Muscle of back (tissue), 11 donors: Measurements from ENCODE around the gene METTL24. TPM values are rescaled to one million over a fixed set of nuclear protein-coding genes. Genes with fewer than 3 reads are reported as not detected.
"Not testable (repeated sequence)": the region's sequence is repeated elsewhere in the genome, so short reads cannot be mapped to it uniquely, and the experiment has no call there.

Experiments
- DNase-seq, 3 donors: peaks; one replicate each; pipeline versions ENCODE4 v3.0.0 to v3.0.0-alpha.2; 2013
- polyA plus RNA-seq, 10 donors: library from polyadenylated mRNA; unstranded; fragments of 120-200 nt; gene quantifications; one replicate each; pipeline ENCODE4 v1.2.1, GENCODE V29; 2013; ENCODE audit not compliant: insufficient read length in 10 of 10

The METTL24 gene
- polyA plus RNA-seq, 10 donors = 0.31 to 1.3 (median 0.89) TPM

DNA sequence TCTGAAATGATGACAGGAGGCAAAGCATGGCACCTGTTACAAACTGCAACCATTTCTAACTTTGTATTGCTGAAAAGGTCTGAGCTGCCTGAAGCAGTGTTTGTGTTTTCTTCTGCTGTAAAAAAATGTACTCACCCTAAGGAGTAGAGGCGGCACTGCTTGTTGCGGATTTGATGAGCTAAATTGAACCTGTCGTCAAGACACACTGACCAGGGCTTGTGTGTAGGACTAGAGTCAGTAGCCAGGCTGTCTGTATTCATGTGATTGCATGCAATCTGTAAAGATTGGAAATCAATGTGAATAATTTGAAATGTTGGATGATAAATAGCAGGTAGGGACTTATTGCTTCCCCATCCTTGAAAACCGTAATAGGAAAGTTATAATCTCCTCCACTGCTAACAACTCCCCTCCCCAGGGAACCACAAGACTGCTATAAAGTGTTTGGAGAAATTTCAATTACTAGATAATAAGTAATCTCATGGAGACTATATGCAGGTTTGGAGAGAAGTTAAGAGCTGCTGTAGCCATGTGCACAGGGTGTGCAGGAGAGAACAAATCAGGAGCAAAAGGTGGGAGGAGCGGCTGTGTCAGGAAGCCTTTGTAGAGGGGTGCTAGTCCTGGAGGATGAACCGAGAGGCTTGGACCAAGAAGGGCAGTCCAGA lies 42.8 kb downstream of the METTL24 start:
- DNase-seq = no peak

DNA sequence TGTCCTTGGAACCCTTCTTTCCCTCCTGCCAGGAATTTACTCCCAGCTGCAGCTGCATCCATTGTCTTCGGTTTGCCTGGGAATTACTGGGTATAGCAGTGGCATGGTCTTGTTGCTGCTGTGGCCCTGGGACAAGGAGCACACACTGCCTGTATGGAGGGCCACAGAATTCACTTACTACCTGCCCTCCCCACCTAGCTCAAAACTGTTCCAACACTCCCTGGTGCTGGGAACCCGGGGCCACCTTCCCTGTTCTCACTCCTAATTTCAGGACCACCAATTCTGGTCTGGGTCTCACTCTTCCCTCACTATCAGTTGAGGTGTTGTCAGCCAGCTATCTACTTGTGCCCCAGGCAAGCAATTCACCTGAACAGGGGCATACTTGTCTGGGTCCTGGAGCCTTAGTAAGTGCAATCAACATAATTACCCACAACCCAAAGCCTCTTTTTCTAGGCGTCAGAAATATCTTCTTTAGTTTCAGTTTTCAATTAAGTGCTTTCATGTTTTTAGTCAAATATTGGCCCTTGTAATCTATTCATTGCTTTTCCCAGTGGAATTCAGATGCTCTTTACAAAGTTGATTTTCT lies 47.2 kb downstream of the METTL24 start:
- DNase-seq = no peak

DNA sequence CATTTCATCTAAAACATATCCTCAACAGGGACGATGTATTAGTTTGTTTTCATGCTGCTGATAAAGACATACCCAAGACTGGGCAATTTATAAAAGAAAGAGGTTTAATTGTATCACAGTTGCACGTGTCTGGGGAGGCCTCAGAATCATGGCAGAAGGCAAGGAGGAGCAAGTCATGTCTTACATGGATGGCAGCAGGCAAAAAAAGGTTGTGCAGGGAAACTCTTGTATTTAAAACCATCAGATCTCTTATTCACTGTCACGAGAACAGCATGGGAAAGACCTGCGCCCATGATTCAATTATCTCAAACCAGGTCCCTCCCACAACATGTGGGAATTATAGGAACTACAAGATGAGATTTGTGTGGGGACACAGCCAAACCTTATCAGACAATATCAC lies 48.7 kb downstream of the METTL24 start:
- DNase-seq = not testable (repeated sequence)

DNA sequence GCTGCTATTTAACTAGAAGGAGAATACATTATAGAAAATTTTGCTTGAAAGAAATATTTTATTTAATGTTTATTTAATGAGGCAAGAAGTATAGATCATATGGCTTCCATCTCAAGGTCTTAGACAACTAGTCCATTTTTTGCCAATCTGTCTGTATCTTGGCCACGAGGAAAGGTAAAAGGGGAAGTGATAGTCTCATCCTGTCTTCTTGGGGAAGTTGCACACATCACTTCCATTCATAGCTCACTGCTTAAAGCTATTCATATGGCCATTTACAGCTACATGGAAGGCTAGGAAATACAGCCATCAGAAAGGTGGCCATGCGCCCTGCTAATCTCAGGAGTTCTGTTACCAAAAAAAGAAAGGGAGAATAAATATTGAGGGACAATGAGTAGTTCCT lies 50.8 kb downstream of the METTL24 start:
- DNase-seq = no peak

DNA sequence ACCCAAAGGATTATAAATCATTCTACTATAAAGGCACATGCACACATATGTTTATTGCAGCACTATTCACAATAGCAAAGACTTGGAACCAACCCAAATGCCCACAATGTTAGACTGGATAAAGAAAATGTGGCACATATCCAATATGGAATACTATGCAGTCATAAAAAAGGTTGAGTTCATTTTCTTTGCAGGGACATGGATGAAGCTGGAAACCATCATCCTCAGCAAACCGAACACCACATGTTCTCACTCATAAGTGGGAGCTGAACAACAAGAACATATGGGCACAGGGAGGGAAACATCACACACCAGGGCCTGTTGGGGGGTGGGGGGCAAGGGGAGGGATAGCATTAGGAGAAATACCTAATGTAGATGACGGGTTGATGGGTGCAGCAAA lies 52.3 kb downstream of the METTL24 start:
- DNase-seq = not testable (repeated sequence)

DNA sequence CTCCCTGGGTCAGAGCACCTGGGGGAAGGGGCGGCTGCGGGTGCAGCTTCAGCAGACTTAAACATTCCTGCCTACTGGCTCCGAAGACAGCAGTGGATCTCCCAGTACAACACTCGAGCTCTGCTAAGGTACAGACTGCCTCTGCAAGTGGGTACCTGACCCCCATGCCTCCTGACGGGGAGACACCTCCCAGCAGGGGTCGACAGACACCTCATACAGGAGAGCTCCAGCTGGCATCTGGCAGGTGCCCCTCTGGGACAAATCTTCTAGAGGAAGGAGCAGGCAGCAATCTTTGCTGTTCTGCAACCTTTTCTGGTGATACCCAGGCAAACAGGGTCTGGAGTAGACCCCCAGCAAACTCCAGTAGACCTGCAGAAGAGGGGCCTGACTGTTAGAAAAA lies 54.5 kb downstream of the METTL24 start:
- not testable (repeated sequence) for DNase-seq

DNA sequence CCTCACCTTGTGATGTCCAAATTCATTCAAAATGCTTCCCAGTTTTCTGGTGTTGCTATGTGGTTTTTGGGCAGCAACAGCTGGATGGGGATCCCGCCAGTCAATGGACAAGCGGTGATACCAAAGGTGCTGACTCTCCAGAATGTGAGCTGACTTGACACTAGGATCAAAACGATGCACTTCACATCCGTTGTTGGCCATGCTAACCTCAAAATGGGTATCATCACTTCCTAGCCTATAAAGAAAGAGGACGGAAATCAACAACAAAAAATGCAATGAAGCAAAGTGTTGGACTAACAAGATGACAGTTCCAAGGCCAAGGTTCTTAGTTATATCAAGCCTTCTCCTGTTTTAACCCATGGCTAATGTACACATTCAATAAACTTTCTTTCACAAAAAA lies 59.2 kb downstream of the METTL24 start:
- DNase-seq = no peak

DNA sequence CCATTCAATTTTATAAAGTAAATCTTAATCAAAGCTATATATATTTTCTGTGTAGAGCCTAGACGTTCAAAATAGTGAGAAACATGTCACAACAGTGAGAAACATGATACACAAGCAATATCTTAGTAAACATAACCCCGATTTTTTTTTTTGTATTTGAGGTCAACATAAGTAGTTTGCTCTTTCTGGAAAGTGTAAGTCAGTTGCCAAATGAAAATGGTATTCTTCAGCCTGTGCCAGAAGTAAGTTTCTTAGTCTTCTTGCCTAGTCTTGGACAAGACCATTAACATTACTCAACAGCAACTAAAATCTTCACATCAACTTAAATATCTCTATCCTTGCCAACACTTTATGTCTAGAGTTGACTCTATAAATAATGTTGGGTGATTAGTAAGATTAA lies 59.7 kb downstream of the METTL24 start:
- DNase-seq = no peak

DNA sequence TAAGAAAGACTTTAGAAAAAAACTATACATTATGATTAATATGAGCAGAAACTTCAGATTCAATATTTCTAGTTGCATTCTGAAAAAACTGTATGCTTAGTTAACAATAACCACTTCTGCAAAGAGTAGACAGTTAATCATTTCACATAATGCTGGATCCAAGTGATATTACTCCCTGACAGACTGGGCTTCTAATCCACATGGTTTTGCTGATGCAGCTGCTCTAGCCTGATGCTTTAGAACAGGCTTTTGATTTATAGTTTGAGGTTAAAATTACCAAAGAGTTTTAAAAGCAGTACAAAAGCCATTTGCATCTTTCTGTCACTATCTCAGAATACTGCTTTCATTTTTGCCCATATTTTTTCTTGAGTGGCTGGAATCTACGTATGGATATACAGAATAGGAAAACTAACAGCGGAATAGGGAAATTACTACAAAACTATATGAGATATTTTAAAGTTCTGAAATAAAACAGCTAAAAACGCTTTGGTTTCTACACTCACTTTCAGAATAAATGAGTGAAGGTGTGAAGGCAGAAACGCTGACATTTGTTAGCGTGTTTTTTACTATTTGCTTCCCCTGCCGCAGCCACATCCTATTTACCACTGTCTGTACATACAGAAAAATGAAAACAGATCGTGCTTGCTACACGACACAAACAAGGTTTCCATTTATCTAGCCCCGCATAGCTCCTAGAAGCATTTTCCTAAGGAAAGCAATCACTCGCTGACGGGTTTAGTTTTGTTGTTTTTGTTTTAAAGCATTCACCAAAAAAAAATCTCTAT lies 61.7 kb downstream of the METTL24 start:
- peak in 2 of 3 donors; percentile 3 to 34 for DNase-seq

DNA sequence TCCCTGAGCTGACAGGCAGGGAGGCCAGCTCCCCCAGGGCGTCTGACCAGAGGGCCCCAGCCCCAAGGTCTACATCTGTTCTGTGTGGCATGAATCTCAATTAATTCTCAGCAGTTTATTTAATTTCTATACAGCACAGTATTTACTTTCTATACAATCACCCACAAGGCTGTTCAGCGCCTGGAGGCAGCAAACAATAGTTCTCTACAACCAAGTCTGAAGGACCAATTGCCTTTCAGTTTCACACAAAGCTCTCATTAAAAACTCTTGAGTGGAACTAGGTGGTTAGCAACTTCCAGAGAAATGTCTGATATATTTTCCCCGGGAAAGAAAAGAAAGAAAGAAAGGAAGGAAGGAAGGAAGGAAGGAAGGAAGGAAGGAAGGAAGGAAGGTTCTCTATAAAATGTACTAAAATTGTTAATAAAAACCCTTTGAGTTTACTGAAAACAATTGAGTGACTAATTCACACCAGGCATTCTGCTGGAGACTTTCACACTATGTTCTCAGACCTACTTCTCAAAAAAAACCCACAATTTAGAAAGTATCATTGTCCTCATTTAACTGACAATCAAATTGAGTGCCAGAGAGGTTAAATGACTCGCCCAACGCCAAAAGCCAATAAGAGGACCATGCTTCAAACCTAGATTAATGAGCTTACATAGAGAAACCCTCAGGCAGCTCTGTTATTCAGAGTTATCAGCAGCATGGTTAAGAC lies 62.5 kb downstream of the METTL24 start:
- DNase-seq = no peak

DNA sequence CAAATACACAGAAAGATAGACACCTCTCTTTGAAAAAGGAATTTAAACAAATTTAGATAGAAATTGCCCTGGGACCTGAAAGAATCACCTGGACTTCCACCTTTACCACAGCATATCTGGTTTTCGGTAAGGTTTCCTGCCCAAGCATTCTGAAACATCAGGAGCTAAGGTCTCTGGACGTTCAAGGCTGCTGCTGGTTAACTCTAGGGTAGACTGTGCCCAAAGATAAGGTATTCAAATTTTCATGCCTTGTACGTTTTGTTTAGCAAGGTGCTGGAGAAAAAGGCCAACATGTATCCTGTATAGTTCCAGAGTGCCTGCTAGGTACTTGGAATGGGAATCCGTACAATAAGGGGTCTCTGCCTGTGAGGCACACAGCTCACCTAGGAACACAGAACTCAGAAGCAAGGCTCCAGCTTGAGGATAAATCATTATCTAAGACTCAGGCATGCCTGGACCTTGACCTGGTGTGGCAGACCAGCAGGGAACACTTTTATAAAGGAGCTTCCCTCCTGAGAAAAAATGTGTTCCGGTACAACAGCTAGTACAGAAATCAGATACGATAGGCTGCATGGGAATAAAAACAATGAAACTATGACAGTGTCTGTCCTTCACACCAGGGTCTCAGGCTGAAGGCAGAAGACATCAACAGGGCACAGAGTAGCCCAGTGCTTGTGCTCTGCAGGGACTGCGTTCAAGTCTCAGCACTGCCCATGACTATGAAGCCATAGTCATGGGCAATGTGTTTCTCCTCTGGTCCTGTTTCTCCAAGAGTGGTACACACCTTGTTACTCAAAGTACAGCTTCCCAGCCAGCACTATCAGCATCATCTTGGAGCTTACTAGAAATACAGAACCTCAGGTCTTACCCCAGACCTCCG lies 70.4 kb downstream of the METTL24 start:
- DNase-seq = no peak

DNA sequence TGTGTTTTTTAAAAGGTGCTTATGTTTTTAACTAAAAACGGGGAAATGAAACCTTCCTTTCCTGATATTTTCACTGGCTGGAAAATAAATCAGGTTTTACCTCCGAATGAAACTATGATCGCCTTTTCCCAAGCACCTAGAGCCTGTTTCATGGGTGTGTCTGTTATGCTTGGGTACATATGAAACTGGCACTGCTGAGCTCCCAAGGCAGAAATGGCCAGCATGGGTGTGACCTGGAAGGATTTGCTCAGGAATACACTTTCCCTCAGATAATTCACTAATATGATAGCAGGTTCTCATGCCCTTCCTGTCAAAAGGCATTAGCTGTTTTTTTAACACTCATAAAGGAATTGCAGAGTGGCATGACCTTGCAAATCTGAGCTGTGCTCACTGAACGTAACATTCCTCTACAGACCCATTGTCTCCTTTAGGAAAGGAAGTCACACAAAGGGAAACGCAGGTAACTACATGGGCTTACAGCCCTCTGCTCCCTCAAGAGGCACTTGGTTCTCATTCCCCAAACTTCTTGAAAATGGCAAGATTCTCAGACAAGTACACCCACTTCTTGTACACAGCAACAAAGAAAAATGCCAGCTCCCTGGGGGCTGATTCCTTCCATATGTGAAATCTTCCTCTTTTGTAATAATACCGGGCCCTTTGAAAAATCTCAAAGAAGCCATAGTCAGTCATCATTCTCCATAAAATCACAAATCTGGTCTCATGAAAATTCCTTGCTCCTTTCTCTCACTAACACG lies 72.7 kb downstream of the METTL24 start:
- DNase-seq = no peak

DNA sequence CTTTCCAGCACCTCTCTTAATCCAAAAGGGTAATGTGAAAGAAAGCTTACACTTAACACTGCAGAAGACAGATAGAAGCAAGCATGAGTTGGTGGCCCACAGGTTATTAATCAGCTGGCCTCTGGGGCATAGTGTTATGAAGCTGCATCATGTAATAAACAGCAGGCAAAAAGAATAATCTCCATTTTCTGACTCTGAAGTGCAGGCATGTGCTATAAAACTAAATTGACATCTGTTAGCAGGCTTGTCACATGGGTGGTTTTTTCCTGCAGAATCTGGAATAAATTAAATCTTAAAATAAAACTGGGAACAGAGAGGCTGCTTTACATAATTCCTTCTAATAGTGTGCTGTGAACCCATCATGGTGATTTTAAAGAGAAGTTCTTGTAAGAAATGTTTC lies 73.3 kb downstream of the METTL24 start:
- peak in 2 of 3 donors; percentile 4 to 32 for DNase-seq

DNA sequence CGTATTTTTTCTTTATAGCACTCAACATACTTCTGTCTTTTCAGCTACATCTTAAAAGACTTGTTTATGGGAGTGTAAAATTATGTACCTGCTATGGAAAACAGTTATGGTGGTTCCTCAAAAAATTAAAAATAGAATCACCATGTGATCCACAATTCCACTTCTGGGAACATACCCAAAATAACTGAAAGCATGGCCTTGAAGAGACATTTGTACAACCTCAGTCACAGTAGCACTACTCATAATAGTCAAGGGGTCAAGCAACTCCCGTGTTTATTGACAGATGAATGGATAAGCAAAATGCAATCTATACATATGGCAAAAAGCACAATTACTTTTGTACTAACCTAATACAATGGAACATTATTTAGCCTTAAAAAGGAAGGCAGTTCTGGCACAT lies 74.5 kb downstream of the METTL24 start:
- DNase-seq = no peak

DNA sequence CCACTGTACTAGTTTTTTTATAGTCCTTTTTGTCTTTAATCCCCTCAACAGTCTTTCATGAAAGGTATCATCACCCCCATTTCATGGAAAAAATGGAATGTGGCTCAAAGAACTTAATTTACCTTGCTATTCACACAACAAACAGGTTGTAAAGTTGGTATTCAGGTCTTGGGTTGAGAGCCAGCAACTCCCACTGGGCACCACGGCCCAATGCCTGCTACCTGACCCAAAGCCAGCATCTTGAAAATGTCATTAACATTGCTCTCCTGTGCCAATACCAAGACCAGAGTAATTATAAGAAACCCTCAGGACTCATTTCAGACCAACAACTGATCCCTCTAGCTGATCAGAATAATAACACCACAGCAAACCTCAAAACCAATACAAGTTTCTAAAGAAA lies 75.7 kb downstream of the METTL24 start:
- no peak for DNase-seq

DNA sequence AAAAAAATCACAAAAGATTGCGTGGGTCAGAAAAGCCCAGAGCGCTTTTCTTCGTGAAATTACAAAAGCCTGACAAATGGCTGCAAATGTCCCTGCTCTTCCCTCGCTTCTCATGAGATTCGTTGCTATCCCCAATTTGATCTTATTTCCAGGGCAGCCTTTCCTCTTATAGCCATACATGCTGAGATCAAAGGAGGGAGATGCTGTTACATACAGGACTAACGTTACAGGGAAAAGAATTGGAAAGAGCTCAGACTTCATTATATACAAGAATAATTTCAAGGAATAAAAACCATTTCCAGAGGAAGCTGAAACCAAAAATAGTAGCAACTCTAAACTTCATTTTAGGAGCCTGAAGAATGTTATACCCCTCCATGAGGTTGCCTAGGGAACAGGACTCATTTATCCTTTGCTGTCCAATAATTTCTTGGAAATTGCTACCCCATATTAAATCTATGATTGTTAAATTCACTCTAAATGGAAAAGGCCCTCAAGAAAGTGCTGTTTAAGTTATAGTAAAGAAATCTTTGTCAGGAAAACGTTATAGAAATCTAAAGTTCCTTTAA lies 81.0 kb downstream of the METTL24 start:
- DNase-seq = peak in 2 of 3 donors; percentile 26 to 46

DNA sequence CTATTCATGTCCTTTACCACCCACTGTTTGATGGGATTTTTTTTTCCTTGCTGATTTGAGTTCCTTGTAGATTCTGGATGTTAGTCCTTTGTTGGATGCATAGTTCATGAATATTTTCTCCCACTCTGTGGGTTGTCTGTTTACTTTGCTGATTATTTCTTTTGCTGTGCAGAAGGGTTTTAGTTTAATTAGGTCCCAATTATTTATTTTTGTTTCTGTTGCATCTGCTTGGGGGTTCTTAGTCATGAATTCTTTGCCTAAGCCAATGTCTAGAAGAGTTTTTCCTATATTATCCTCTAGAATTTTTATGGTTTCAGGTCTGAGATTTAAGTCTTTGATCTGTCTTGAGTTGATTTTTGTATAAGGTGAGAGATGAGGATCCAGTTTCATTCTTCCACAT lies 85.4 kb downstream of the METTL24 start:
- not testable (repeated sequence) for DNase-seq

DNA sequence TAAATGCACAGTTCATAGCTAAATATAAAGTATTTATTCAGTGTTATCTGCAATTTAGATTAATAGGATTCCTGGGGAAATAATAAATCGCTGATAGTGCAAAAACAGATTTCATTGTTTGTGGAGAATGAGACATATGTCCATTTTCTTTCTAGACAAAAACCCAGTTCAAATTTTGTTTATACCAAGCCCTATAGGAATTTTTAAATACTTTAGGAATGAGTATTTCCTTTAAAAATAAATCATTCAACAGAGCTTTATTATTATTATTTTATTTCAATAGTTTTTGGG lies 86.5 kb downstream of the METTL24 start:
- DNase-seq = no peak

DNA sequence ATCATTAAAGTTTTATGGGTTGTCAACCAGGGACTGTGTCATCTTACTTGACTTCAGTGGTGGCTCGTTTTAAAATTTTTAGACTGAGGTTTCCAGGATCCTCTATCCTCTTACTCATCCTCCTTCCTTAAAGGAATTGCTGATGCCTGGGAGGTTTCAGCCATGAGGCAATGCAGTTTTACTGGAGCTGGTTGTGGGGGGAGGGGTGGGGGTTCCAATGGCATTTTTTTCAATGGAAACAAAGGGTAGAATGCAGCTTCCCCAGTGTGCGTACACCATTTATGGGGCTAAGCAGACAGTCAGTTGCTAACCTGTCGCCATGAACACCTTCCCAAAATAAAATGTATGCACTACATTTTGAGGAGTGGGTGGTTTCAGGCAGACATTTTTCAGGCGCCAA lies 88.0 kb downstream of the METTL24 start:
- no peak for DNase-seq

DNA sequence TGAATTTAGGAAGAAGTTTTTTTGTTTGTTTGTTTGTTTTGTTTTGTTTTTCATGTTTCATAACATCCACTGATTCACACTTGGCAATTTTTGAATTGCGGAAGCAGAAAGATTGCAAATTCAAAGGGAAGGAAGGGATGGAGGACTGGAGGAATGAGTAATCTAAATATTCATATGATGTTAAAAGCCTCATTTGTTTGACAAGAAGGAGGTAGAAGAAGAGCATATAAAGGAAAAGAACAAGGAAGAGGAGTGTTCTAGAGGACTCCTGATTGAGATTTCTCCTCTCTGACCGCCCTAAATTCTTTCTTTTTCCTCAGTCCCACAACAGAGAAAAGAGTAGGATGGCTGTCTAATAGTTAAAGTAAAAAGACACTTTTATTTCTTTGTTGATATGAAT lies 88.5 kb downstream of the METTL24 start:
- no peak for DNase-seq

DNA sequence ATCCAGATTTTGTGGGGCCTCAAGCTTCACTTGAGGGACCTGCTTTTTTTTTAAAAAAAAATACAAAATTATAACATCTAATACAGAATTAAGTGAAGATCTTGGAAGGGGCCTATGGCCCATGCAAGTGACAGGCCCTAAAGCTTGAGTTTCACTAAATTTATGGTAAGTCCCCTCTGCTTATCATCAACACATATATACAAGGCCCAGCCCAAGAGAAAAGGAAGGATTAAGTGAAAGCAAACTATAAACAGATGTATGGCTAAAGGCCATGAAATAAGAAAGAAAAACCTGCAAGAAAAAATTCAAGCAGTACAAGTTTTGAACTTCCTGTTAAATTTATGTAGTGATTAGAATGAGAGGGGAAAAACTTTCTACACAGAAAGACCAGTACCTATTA lies 91.2 kb downstream of the METTL24 start:
- peak; percentile 15 to 52 (median 15) for DNase-seq
